HG03045 (cell line): ENCODE data around the gene CXCL9.
"Not testable (repeated sequence)": the region's sequence is repeated elsewhere in the genome, so short reads cannot be mapped to it uniquely, and the experiment has no call there.

ENCODE experiments used
- ATAC-seq: cut with Tn5 transposase; IDR thresholded peaks from one replicate; pipeline ENCODE4 v1.9.1; 2021; ENCODE audit warnings: mild to moderate bottlenecking, moderate library complexity; ENCODE audit not compliant: unreplicated experiment

The CXCL9 gene

GRCh38 chr4:76007089-76007862 is at the start of gene CXCL9:
Gene CXCL9, minus strand, starts transcription at chr4:76007509. Its CDS starts 60 bp downstream, at chr4:76007449.
- ATAC-seq = no peak

GRCh38 chr4:76055421-76055820 is 48.1 kb upstream of the CXCL9 start:
- ATAC-seq = no peak

GRCh38 chr4:76055016-76055415 is 47.7 kb upstream of the CXCL9 start:
- ATAC-seq = peak; percentile 96

GRCh38 chr4:76053730-76054129 is 46.4 kb upstream of the CXCL9 start:
- ATAC-seq = no peak

- ATAC-seq = not testable (repeated sequence)
These were observed 43.3 kb upstream of the CXCL9 start for GRCh38 chr4:76050560-76051050.

GRCh38 chr4:76049860-76050416 is 42.6 kb upstream of the CXCL9 start:
- ATAC-seq = not testable (repeated sequence)

- not testable (repeated sequence) for ATAC-seq
These were observed 37.4 kb upstream of the CXCL9 start for GRCh38 chr4:76044686-76045085.

GRCh38 chr4:76043306-76043705 is 36.0 kb upstream of the CXCL9 start:
- ATAC-seq = not testable (repeated sequence)

- not testable (repeated sequence) for ATAC-seq
These were observed 35.1 kb upstream of the CXCL9 start for GRCh38 chr4:76042241-76042998.

GRCh38 chr4:76036855-76037254 is 29.5 kb upstream of the CXCL9 start:
- ATAC-seq = no peak

GRCh38 chr4:76035799-76036380 is 28.6 kb upstream of the CXCL9 start, which contains the start of gene CXCL11:
Gene CXCL11, minus strand, starts transcription at chr4:76036070. Its CDS starts 83 bp downstream, at chr4:76035987.
- ATAC-seq = no peak

- ATAC-seq = no peak
These were observed 27.8 kb upstream of the CXCL9 start for GRCh38 chr4:76035141-76035540.

- no peak for ATAC-seq
These were observed 22.0 kb upstream of the CXCL9 start for GRCh38 chr4:76029300-76029699.

GRCh38 chr4:76028350-76028765 is 21.0 kb upstream of the CXCL9 start:
- ATAC-seq = no peak

GRCh38 chr4:76024065-76024464 is 16.8 kb upstream of the CXCL9 start:
- ATAC-seq = no peak

- no peak for ATAC-seq
These were observed 16.1 kb upstream of the CXCL9 start, which contains the start of gene CXCL10 for GRCh38 chr4:76023389-76023788. Gene CXCL10, minus strand, starts transcription at chr4:76023497. Its CDS starts 66 bp downstream, at chr4:76023431.

- no peak for ATAC-seq
These were observed 15.4 kb upstream of the CXCL9 start for GRCh38 chr4:76022677-76023076.

- ATAC-seq = no peak
These were observed 14.7 kb upstream of the CXCL9 start for GRCh38 chr4:76022031-76022430.

- no peak for ATAC-seq
These were observed 9.9 kb upstream of the CXCL9 start for GRCh38 chr4:76017056-76017686.

GRCh38 chr4:76016393-76016792 is 9.1 kb upstream of the CXCL9 start:
- peak; percentile 67 for ATAC-seq
